Mesenchymal stem cell (in vitro differentiated cells and primary cell): ENCODE results near the gene SRGAP2C.
"Not testable (repeated sequence)": the region's sequence is repeated elsewhere in the genome, so short reads cannot be mapped to it uniquely, and the experiment has no call there.

Experiments used
- DNase-seq: peaks from one replicate; pipeline ENCODE4 v3.0.0-alpha.2; 2013
- H2AFZ ChIP-seq: one replicate; pipeline ENCODE4 v1.6.1; 2013; ENCODE audit warnings: low read depth, mild to moderate bottlenecking, control low read depth, inconsistent platforms, low read length, moderate library complexity
- H2AK5ac ChIP-seq: 2 replicates; pipeline ENCODE4 v1.6.1; 2013; ENCODE audit warnings: low read length, moderate library complexity, mild to moderate bottlenecking, inconsistent platforms; ENCODE audit not compliant: severe bottlenecking
- H2BK120ac ChIP-seq: one replicate; pipeline ENCODE4 v1.6.1; 2013; ENCODE audit warnings: low read depth, mild to moderate bottlenecking, inconsistent platforms, low read length, moderate library complexity
- H2BK12ac ChIP-seq, 2 experiments: one replicate each; pipeline ENCODE4 v1.6.1; 2013; ENCODE audit warnings: inconsistent platforms in 2 of 2, low read length in 2 of 2, mild to moderate bottlenecking in 2 of 2, moderate library complexity in 2 of 2, control low read depth in 1 of 2
- H2BK15ac ChIP-seq: one replicate; pipeline ENCODE4 v1.6.1; 2013; ENCODE audit warnings: mild to moderate bottlenecking, low read depth, inconsistent platforms; ENCODE audit not compliant: poor library complexity, severe bottlenecking
- H2BK5ac ChIP-seq: 2 replicates; pipeline ENCODE4 v1.6.1; 2013; ENCODE audit warnings: low read depth, mild to moderate bottlenecking, low read length, control low read depth, inconsistent platforms; ENCODE audit not compliant: poor library complexity, severe bottlenecking
- H3K14ac ChIP-seq, 2 experiments: one replicate each; pipeline ENCODE4 v1.6.1; 2013; ENCODE audit warnings: inconsistent platforms in 2 of 2, low read length in 2 of 2, control low read depth in 1 of 2, mild to moderate bottlenecking in 1 of 2, moderate library complexity in 1 of 2
- H3K18ac ChIP-seq, 2 experiments: one replicate each; pipeline ENCODE4 v1.6.1; 2013; ENCODE audit warnings: inconsistent platforms in 2 of 2, low read length in 2 of 2, control low read depth in 1 of 2, low read depth in 1 of 2, mild to moderate bottlenecking in 1 of 2
- H3K23ac ChIP-seq, 2 experiments: one replicate each; pipeline ENCODE4 v1.6.1; 2013; ENCODE audit warnings: inconsistent platforms in 2 of 2, low read length in 2 of 2, mild to moderate bottlenecking in 2 of 2, moderate library complexity in 2 of 2, control low read depth in 1 of 2
- H3K27ac ChIP-seq: 2 replicates; pipeline ENCODE4 v1.5.1; 2013; ENCODE audit warnings: mild to moderate bottlenecking, moderate library complexity, low read length, control low read depth, inconsistent platforms; ENCODE audit not compliant: poor library complexity, severe bottlenecking
- H3K27me3 ChIP-seq, 2 experiments: 2 replicates each; pipeline versions ENCODE4 v1.6.1 to v1.7.0; 2013; ENCODE audit warnings: low read length in 2 of 2, mild to moderate bottlenecking in 2 of 2, moderate library complexity in 2 of 2, control low read depth in 1 of 2, inconsistent platforms in 1 of 2; ENCODE audit not compliant: control insufficient read depth in 1 of 2, insufficient read depth in 1 of 2
- H3K36me3 ChIP-seq, 2 experiments: 2 replicates each; pipeline versions ENCODE4 v1.6.1 to v1.7.0; 2013; ENCODE audit warnings: low read length in 2 of 2, control low read depth in 1 of 2, inconsistent platforms in 1 of 2, low read depth in 1 of 2, mild to moderate bottlenecking in 1 of 2; ENCODE audit not compliant: insufficient read depth in 2 of 2, control insufficient read depth in 1 of 2
- H3K4ac ChIP-seq, 2 experiments: one replicate each; pipeline ENCODE4 v1.6.1; 2013; ENCODE audit warnings: inconsistent platforms in 2 of 2, low read length in 2 of 2, mild to moderate bottlenecking in 2 of 2, moderate library complexity in 2 of 2, control low read depth in 1 of 2, low read depth in 1 of 2
- H3K4me1 ChIP-seq: 2 replicates; pipeline ENCODE4 v1.6.1; 2013; ENCODE audit warnings: low read depth, low read length, control low read depth; ENCODE audit not compliant: control insufficient read depth, insufficient read depth
- H3K4me2 ChIP-seq: 2 replicates; pipeline ENCODE4 v1.6.1; 2013; ENCODE audit warnings: low read length, mild to moderate bottlenecking, inconsistent platforms; ENCODE audit not compliant: poor library complexity, severe bottlenecking
- H3K4me3 ChIP-seq, 2 experiments: 2 replicates each; pipeline versions ENCODE4 v1.5.1 to v1.7.0; 2013; ENCODE audit warnings: low read length in 2 of 2, mild to moderate bottlenecking in 2 of 2, control low read depth in 1 of 2, low read depth in 1 of 2; ENCODE audit not compliant: insufficient read depth in 1 of 2
- H3K79me1 ChIP-seq: replicated peaks from 2 replicates; pipeline ENCODE4 v1.6.1; 2013; ENCODE audit warnings: mild to moderate bottlenecking, control low read depth, low read length, inconsistent platforms; ENCODE audit not compliant: poor library complexity, severe bottlenecking
- H3K9ac ChIP-seq: 2 replicates; pipeline ENCODE4 v1.7.0; 2013; ENCODE audit warnings: mild to moderate bottlenecking, low read length, moderate library complexity
- H3K9me3 ChIP-seq: 2 replicates; pipeline ENCODE4 v1.7.0; 2013; ENCODE audit warnings: mild to moderate bottlenecking, low read length; ENCODE audit not compliant: control insufficient read depth
- H4K8ac ChIP-seq: one replicate; pipeline ENCODE4 v1.6.1; 2013; ENCODE audit warnings: inconsistent platforms, mild to moderate bottlenecking, low read length, moderate library complexity
- H4K91ac ChIP-seq: one replicate; pipeline ENCODE4 v1.6.1; 2013; ENCODE audit warnings: mild to moderate bottlenecking, low read length, inconsistent platforms
- WGBS: methylation state at CpG from one replicate; pipeline ENCODE4 v1.1.7; 2013; ENCODE audit warnings: mixed read lengths; 5-methylcytosine and 5-hydroxymethylcytosine counted together

SRGAP2C gene

GRCh38 chr1:121298529-121298928 lies 113.8 kb downstream of the SRGAP2C start:
- not testable (repeated sequence) for H2BK120ac ChIP-seq, H3K14ac ChIP-seq, H3K27ac ChIP-seq, H3K4me3 ChIP-seq, H3K27me3 ChIP-seq, H4K91ac ChIP-seq, H3K4me2 ChIP-seq, H2AK5ac ChIP-seq, H3K79me1 ChIP-seq, H3K9ac ChIP-seq, H3K9me3 ChIP-seq, H4K8ac ChIP-seq, H2AFZ ChIP-seq, H3K4me1 ChIP-seq, H2BK15ac ChIP-seq, H2BK12ac ChIP-seq, H3K23ac ChIP-seq, H3K18ac ChIP-seq, H3K4ac ChIP-seq, H2BK5ac ChIP-seq, DNase-seq, H3K36me3 ChIP-seq
- WGBS = no CpG with 5 or more reads among the region's 4 CpGs

GRCh38 chr1:121299514-121300149 lies 114.9 kb downstream of the SRGAP2C start:
- H3K36me3 ChIP-seq, H3K27me3 ChIP-seq, H2BK120ac ChIP-seq, H4K8ac ChIP-seq, H3K9me3 ChIP-seq, H3K18ac ChIP-seq, H3K4me3 ChIP-seq, H3K79me1 ChIP-seq, H2BK12ac ChIP-seq, H2BK15ac ChIP-seq, H2BK5ac ChIP-seq, H4K91ac ChIP-seq, H2AFZ ChIP-seq, H2AK5ac ChIP-seq, H3K4ac ChIP-seq, H3K4me1 ChIP-seq, H3K4me2 ChIP-seq, H3K23ac ChIP-seq, H3K9ac ChIP-seq, DNase-seq, H3K14ac ChIP-seq, H3K27ac ChIP-seq: not testable (repeated sequence)
- WGBS = no CpG with 5 or more reads among the region's 6 CpGs

- H3K4me1 ChIP-seq, H3K36me3 ChIP-seq, H3K23ac ChIP-seq, H2BK15ac ChIP-seq, H4K8ac ChIP-seq, H2BK12ac ChIP-seq, H3K9ac ChIP-seq, H2BK5ac ChIP-seq, H4K91ac ChIP-seq, H3K79me1 ChIP-seq, H2AK5ac ChIP-seq, H3K9me3 ChIP-seq, H3K14ac ChIP-seq, H2BK120ac ChIP-seq, DNase-seq, H3K4me2 ChIP-seq, H3K27ac ChIP-seq, H2AFZ ChIP-seq, H3K18ac ChIP-seq, H3K4ac ChIP-seq, H3K27me3 ChIP-seq, H3K4me3 ChIP-seq: not testable (repeated sequence)
- no CpG with 5 or more reads among the region's 2 CpGs for WGBS
Measured at GRCh38 chr1:121301876-121302275, 117.1 kb downstream of the SRGAP2C start.

GRCh38 chr1:121307759-121308158 lies 123.0 kb downstream of the SRGAP2C start:
- H2AK5ac ChIP-seq, H4K8ac ChIP-seq, H3K27ac ChIP-seq, H3K18ac ChIP-seq, H2BK120ac ChIP-seq, H3K79me1 ChIP-seq, H2BK5ac ChIP-seq, H3K9ac ChIP-seq, H3K4ac ChIP-seq, H3K4me3 ChIP-seq, H3K4me2 ChIP-seq, H2AFZ ChIP-seq, H3K23ac ChIP-seq, H4K91ac ChIP-seq, H3K4me1 ChIP-seq, H3K14ac ChIP-seq, H3K9me3 ChIP-seq, H3K36me3 ChIP-seq, H2BK15ac ChIP-seq, H2BK12ac ChIP-seq, H3K27me3 ChIP-seq, DNase-seq: not testable (repeated sequence)
- WGBS = no CpG with 5 or more reads among the region's 3 CpGs
